H1 (cell line): ENCODE results near the gene ARF4. TPM values are rescaled to one million over a fixed set of nuclear protein-coding genes. Genes with fewer than 3 reads are reported as not detected.

Experiments
- SAP30 ChIP-seq: fragments of 300-600 bp; sonication (generic); IDR thresholded peaks from 2 replicates; pipeline ENCODE4 v1.7.1; 2012; ENCODE audit warnings: low read length, moderate library complexity, mild to moderate bottlenecking, inconsistent platforms; ENCODE audit not compliant: insufficient read depth, insufficient replicate concordance
- TAF7 ChIP-seq: optimal IDR thresholded peaks from 2 replicates; pipeline ENCODE3; 2011; ENCODE audit warnings: low read depth, mild to moderate bottlenecking, inconsistent platforms, low read length, moderate library complexity, borderline replicate concordance
- polyA plus RNA-seq, 7 experiments: library from polyadenylated mRNA; depleted of rRNA in 3 of 7; stranded (reverse) in 5 of 7; unstranded in 2 of 7; fragments of >200 nt in 5 of 7; fragments of 200-250 nt in 2 of 7; gene quantifications; 1 replicate in 5 of 7; 2 replicates in 1 of 7; 4 replicates in 1 of 7; pipeline versions ENCODE4 v1.2.1 to v1.2.3, GENCODE V29; 2011 to 2013; ENCODE audit warnings: missing spikeins in 2 of 7, mixed read lengths in 2 of 7
- total RNA-seq: library from RNA; stranded (reverse); fragmentation: NEBNext Ultra II Directional; extraction: Animal tissue kit (Norgen Biotek cat#: 25700); gene quantifications from 2 replicates; pipeline ENCODE4 v1.2.1, GENCODE V29; 2021

The ARF4 gene
- total and polyA plus RNA-seq, 2 of the 8 experiments (the other 6 are each of a cell fraction or from before 2014, with no cell fraction given): 138 to 165 TPM

GRCh38 chr3:57544181-57545125 lies 52.7 kb downstream of the ARF4 start, which contains the start of gene DNAH12 (continued):
- TF ChIP-seq TAF7 (no peak), SAP30 (peak; percentile 83)
